Heart right ventricle (tissue), 16 donors: ENCODE measurements around the gene VARS2. TPM values are rescaled to one million over a fixed set of nuclear protein-coding genes. Genes with fewer than 3 reads are reported as not detected.
A peak's percentile ranks its signal among the peaks of the same experiment; 100 is the strongest.
"Not testable (repeated sequence)": the region's sequence is repeated elsewhere in the genome, so short reads cannot be mapped to it uniquely, and the experiment has no call there.

Experiments
- ATAC-seq, 8 donors: fragments of 200-7000 bp; cut with Tn5 transposase; one replicate each; pipeline ENCODE4 v1.9.1; 2020; ENCODE audit warnings: mild to moderate bottlenecking in 8 of 8, moderate library complexity in 8 of 8, moderate number of reproducible peaks in 1 of 8
- DNase-seq, 2 donors: peaks; one replicate each; pipeline ENCODE4 v3.0.0-alpha.2; 2020
- H3K27ac ChIP-seq, 10 donors: fragments of 200-600 bp; sonication (generic) in 2 of 10; one replicate each; pipeline versions ENCODE4 v1.5.0 to v1.8.0; 2020 to 2022; ENCODE audit warnings: mild to moderate bottlenecking in 3 of 10
- H3K27me3 ChIP-seq, 7 donors: fragments of 200-600 bp; one replicate each; pipeline ENCODE4 v1.8.0; 2021 to 2022; ENCODE audit warnings: mild to moderate bottlenecking in 2 of 7
- H3K36me3 ChIP-seq, 9 donors: fragments of 200-600 bp; sonication (generic) in 1 of 9; one replicate each; pipeline versions ENCODE4 v1.5.0 to v1.8.0; 2020 to 2022; ENCODE audit warnings: mild to moderate bottlenecking in 2 of 9
- H3K4me1 ChIP-seq, 9 donors: fragments of 200-600 bp; sonication (generic) in 1 of 9; one replicate each; pipeline versions ENCODE4 v1.5.0 to v1.8.0; 2020 to 2022; ENCODE audit warnings: mild to moderate bottlenecking in 4 of 9
- H3K4me3 ChIP-seq, 10 donors: fragments of 200-600 bp; sonication (generic) in 2 of 10; one replicate each; pipeline versions ENCODE4 v1.5.0 to v1.8.0; 2020 to 2022; ENCODE audit warnings: mild to moderate bottlenecking in 7 of 10, moderate library complexity in 2 of 10
- H3K9me3 ChIP-seq, 11 donors: fragments of 200-600 bp in 10 of 11; sonication (generic) in 2 of 11; one replicate each; pipeline versions ENCODE4 v1.5.0 to v1.8.0; 2013 to 2022; ENCODE audit warnings: mild to moderate bottlenecking in 2 of 11, control low read depth in 1 of 11, moderate library complexity in 1 of 11
- CTCF ChIP-seq, 9 donors: fragments of 200-600 bp; sonication (generic) in 2 of 9; IDR thresholded peaks; one replicate each; pipeline versions ENCODE4 v1.5.0 to v1.8.0; 2021 to 2022; ENCODE audit warnings: antibody characterized with exemption in 9 of 9, mild to moderate bottlenecking in 5 of 9, moderate library complexity in 1 of 9
- WGBS, 2 donors: extraction: QIAGEN DNeasy Blood & Tissue Kit; methylation state at CpG; one replicate each; pipeline ENCODE4 v1.1.7; 2013; ENCODE audit warnings: inconsistent platforms in 1 of 2; 5-methylcytosine and 5-hydroxymethylcytosine counted together
- intact Hi-C, 10 donors: fragments of 100-400 bp; cut with DNase I; formaldehyde crosslinking; loops; one replicate each; pipeline versions ENCODE4 v1.11.1 to v1.14.2; 2022
- polyA plus RNA-seq, 2 donors: library from polyadenylated mRNA; stranded (reverse); fragments of 200-250 nt; gene quantifications; one replicate each; pipeline ENCODE4 v1.2.3, GENCODE V29; 2013
- total RNA-seq, 10 donors: library from RNA; stranded (reverse); fragmentation: NEBNext Ultra II Directional in 3 of 10; extraction: Animal tissue kit (Norgen Biotek cat#: 25700) in 3 of 10; gene quantifications; one replicate each; pipeline versions ENCODE4 v1.2.1 to v1.2.4, GENCODE V29; 2021 to 2023
- donor health status: Arrhythmogenic right ventricular cardiomyopathy.
- donor health status: ischemic (EF 13 %, LVEDD 7.1; RV severe dilation, severe dysfunction).
- donor health status: healthy with polysubstance abuse.
- donor health status: DM: no; HTN: yes; CAD: no.
- donor health status: DM: no; HTN: no; CAD: no.
- donor health status: ischemic (EF 25% LVEDD 6.9; RV normal size, moderate dysfunction).
- donor health status: ischemic (EF 25% LVEDD 5.7; RV mildly dilated, moderate dysfunction).
- donor health status: healthy.
- donor health status: DM: yes; HTN: yes; CAD: no.
- donor health status: Ischemic cardiomyopathy.
- donor health status: ischemic (EF 35%, LVEDD 5.7; RV mildly dilated, moderate dysfunction).
- donor health status: nonischemic (EF 11% LVEDD 7.7; RV severe dilation, severe dysfunction).
- donor health status: DM: yes; HTN: yes; CAD: no.
- donor health status: PGD.
- donor health status: ischemic (EF 29% LVEDD 5.4; RV normal size, mild dysfunction).
- donor health status: nonischemic (EF 23%, LVEDD 6.1; RV moderate dilation, normal function).

The VARS2 gene
- total and polyA plus RNA-seq, 12 donors = 9.3 to 28.4 (median 22.5) TPM

- Histone ChIP-seq H3K4me3 (peak within 1 kb of the TSS; percentile 47 to 94 (median 79)), H3K27me3 (no peaks in the 10 kb centered on the region), H3K9me3 (no peaks in the 10 kb centered on the region), H3K27ac (peak within 1 kb of the TSS in 8 of 10 donors; percentile 22 to 77 (median 63)), H3K36me3 (peaks cover 0 to 38% (median 25%) of the 10 kb centered on the region in 9 donors), H3K4me1 (peaks cover 0 to 21% (median 11%) of the 10 kb centered on the region in 9 donors)
- ATAC-seq = peak; percentile 98 to 100 (median 99)
- 1 to 2% methylated on average over 48 to 49 of the region's 49 CpGs for WGBS, 2 donors
- intact Hi-C loops = loop anchor here in 1 of 10 donors (1.0 kb wide), 1 partner anchor 23 kb away; no protein-coding TSS in a partner anchor
- no peak for TF ChIP-seq CTCF (IDR thresholded peaks at IDR 0.05)
- DNase-seq = peak; percentile 94 to 98
Measured at GRCh38 chr6:30907758-30908591, 6.1 kb upstream of the VARS2 start, which contains the start of gene GTF2H4. TSS of gene GTF2H4 (plus strand) at chr6:30908207.

GRCh38 chr6:30908700-30909099 is 5.3 kb upstream of the VARS2 start:
- Histone ChIP-seq H3K4me1 (peaks cover 0 to 25% (median 17%) of the 10 kb centered on the region in 9 donors), H3K9me3 (no peaks in the 10 kb centered on the region), H3K27me3 (no peaks in the 10 kb centered on the region), H3K27ac (peak overlapping the region in 5 of 10 donors; percentile 52 to 77 (median 69)), H3K4me3 (peak overlapping the region; percentile 47 to 94 (median 79)), H3K36me3 (peaks cover 0 to 40% (median 25%) of the 10 kb centered on the region in 9 donors)
- no peak for ATAC-seq
- TF ChIP-seq CTCF (IDR thresholded peaks at IDR 0.05) = no peak
- DNase-seq = no peak
- 26 to 27% methylated on average over 2 of the region's 2 CpGs for WGBS, 2 donors
- intact Hi-C loops = loop anchor here in 1 of 10 donors (1.0 kb wide), 1 partner anchor 23 kb away; no protein-coding TSS in a partner anchor

- DNase-seq, H3K27me3 ChIP-seq, H3K4me3 ChIP-seq, H3K27ac ChIP-seq, H3K9me3 ChIP-seq, ATAC-seq: not testable (repeated sequence)
- Histone ChIP-seq H3K36me3 (peaks cover 0 to 40% (median 25%) of the 10 kb centered on the region in 9 donors), H3K4me1 (peaks cover 5 to 38% (median 30%) of the 10 kb centered on the region in 9 donors)
- intact Hi-C loops = loop anchor here in 3 of 10 donors (5.0 to 10.0 kb wide), 2 partner anchors 134 to 162 kb away; no protein-coding TSS in a partner anchor
- 94 to 95% methylated on average over 12 of the region's 12 CpGs for WGBS, 2 donors
Measured at GRCh38 chr6:30910473-30910872, 3.6 kb upstream of the VARS2 start.

- no peak for TF ChIP-seq CTCF (IDR thresholded peaks at IDR 0.05)
- no peak for DNase-seq
- 86 to 90% methylated on average over 8 of the region's 8 CpGs for WGBS, 2 donors
- H3K4me1 ChIP-seq = peaks cover 5 to 40% (median 33%) of the 10 kb centered on the region in 9 donors
- H3K36me3 ChIP-seq = peaks cover 0 to 58% (median 25%) of the 10 kb centered on the region in 9 donors
- intact Hi-C loops = loop anchor here in 3 of 10 donors (5.0 to 10.0 kb wide), 2 partner anchors 132 to 159 kb away; no protein-coding TSS in a partner anchor
- H3K27me3 ChIP-seq = no peaks in the 10 kb centered on the region
- no peak for ATAC-seq
- H3K4me3 ChIP-seq = peak overlapping the region in 5 of 10 donors; percentile 57 to 86 (median 71)
- no peaks in the 10 kb centered on the region for H3K9me3 ChIP-seq
- peak overlapping the region in 8 of 10 donors; percentile 92 to 98 (median 94) for H3K27ac ChIP-seq
Measured at GRCh38 chr6:30912746-30913520, 1.1 kb upstream of the VARS2 start.
